Stimulated activated CD4-positive, alpha-beta T cell treated with anti-CD3 and anti-CD28 coated beads, Interleukin-2, amount 100 ng/mL, for 4 hours (primary cell): Measurements from ENCODE around the gene CISD1.

Experiments used
- DNase-seq: peaks from one replicate; pipeline ENCODE4 v3.0.0-alpha.2; 2020; ENCODE audit warnings: low read depth

CISD1 gene

DNA sequence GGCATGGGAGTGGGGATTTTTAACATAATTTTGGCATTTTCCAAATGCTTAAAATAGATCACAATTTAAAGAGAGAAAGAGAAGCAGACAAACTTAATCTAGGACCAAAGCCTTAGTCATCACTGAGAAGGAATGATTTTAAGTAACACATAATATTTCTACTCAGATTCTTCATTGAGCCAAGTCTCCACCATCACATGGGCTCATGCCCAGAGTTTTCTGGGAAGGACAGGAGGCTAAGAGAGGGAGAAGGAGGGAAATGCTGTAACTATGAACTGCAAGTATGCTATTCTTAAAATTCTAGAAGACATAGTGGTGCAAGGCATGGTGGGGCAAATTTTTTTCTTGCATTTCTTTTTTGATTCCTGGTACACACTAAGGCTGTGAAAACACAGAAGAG is 42.1 kb downstream of the CISD1 start:
- no peak for DNase-seq

DNA sequence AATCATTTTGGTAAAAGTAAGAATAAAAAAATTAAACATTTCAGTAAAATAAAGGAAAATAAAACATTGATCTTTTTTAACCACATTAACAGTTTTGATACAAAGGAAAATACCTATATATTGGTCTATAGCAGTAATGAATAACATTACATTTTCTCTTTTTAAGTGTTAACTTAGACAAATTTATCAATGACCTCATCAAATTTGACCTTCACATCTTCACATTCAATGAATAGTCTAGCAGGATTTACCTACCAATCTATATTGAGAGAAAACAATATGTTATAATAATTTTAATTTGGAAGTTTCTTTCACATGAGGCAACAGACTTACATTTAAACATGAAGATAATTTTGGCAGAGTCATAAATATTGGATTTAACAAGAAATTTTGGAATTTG is 47.9 kb downstream of the CISD1 start:
- no peak for DNase-seq

GRCh38 chr10:58318346-58318745 is 49.4 kb downstream of the CISD1 start:
- no peak for DNase-seq

- no peak for DNase-seq
Observed at GRCh38 chr10:58319599-58319998, 50.6 kb downstream of the CISD1 start.

GRCh38 chr10:58320351-58321049 is 51.5 kb downstream of the CISD1 start:
- no peak for DNase-seq

- no peak for DNase-seq
Observed at GRCh38 chr10:58322072-58322834, 53.3 kb downstream of the CISD1 start.

- no peak for DNase-seq
Observed at GRCh38 chr10:58322835-58323209, 53.9 kb downstream of the CISD1 start.

DNA sequence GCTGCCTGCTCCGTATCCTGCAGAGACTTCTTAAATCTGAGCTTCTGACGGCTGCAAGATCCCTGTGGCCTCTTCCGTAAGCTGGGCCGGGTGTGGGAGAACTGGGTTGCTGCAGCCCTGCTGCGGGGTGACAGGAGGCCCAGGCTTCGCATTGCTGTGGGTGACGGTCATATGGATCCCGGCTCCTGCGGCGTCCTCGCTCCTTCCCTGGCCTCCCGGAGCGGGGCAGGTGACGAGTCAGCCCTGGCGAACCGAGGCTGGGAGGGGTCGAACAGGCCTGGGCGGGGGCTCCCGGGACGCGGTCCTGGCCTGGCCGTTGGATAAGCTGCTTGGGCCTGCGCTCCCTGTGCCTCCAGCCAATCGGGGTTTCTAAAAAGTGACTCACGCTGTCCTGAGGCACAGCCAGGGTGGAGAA is 58.0 kb downstream of the CISD1 start:
- DNase-seq, result no peak

GRCh38 chr10:58328233-58328632 is 59.3 kb downstream of the CISD1 start:
- DNase-seq, result no peak

- DNase-seq, result no peak
Observed at GRCh38 chr10:58330431-58330830, 61.5 kb downstream of the CISD1 start.

GRCh38 chr10:58331646-58332045 is 62.7 kb downstream of the CISD1 start:
- no peak for DNase-seq

DNA sequence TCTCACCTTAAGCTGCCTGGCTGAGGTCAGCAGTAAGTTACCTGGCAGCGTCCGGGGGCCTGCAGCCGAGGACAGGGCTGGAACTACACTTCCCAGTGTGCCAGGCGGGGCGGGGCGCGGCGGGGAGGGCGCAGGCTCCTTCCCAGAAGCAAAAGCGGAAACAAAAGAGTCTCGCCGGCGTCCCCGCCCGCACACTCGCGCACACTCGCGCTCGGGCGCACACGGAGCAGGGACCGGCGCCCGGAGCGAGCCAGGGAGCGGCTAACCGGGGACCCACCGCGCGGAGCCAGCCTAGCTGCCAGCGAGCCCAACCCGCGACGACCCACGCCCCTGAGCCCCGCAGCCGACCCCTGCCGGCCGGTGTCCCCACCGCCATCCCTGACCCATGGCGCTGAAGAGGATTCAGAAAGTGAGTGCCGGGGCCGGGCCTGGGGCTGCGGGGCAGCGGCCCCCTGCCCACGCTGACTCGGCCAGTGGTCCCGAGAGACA is 65.9 kb downstream of the CISD1 start, which contains the start of gene UBE2D1:
Gene UBE2D1 (plus strand): TSS at position 190 of the 489 bp plus-strand sequence. CDS start 196 bp downstream, at position 386.
- DNase-seq, result peak; percentile 81

DNA sequence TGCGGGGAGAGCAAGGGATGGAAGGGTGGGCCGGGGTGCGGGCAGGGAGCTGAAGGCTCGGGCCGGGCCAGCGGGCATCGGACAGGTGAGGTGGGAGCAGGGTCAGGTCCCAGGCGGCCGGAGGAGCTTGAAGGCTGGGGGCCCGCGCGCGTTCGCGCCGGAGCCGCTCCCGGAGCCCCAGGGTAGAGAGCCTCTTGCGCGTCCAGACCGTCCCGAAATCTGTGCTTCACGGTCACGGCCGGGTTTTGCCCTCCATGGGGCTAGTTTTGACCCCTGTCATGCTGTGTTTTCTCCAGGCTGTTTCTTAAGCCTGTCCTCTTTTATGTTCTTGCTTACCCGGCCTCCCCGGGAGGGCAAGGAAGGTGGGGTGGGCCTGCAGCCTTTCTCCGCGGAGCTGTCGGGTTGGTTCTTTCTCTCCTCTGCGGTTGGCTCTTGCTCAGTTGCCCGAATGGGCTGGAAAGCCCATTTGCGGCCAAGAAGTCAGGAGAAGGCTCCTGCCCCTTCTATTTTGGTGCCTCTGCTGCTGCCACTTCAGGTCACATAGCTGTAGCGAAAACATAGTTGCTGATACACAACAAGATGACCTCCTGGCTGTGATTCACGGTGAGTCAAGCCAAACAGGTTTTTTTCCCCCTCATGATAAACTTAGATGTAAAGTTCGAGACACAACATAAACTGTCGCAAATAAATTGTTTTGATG is 66.5 kb downstream of the CISD1 start:
- no peak for DNase-seq

DNA sequence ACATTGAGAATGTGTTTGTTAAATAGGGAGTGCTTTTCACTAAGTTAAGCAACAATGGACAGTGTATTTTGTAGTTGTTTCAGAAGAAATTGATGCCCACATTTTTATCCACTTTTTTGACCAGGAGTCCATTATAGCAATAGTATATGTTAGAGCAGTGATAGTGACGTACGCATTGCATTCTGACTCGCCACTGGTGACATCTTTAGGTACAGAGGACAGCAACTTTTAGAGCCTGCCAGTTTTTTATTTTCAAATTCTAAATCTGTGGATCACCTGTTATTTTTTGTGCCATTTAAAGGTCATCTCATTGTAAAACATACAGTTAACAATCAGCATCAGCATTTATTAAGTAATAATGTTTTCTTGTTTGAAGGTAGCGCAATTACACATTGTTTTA is 67.3 kb downstream of the CISD1 start:
- no peak for DNase-seq
